GM23248 (cell line): ENCODE results near the gene NBPF3.
"Not testable (repeated sequence)": the region's sequence is repeated elsewhere in the genome, so short reads cannot be mapped to it uniquely, and the experiment has no call there.

Experiments
- EZH2 ChIP-seq: fragments of 200-600 bp; sonication (generic); IDR thresholded peaks from 2 replicates; pipeline ENCODE4 v1.6.1; 2018; ENCODE audit warnings: antibody characterized with exemption, mild to moderate bottlenecking; ENCODE audit not compliant: insufficient read depth, poor library complexity, severe bottlenecking
- EZH2phosphoT487 ChIP-seq: fragments of 200-600 bp; sonication (generic); IDR thresholded peaks from 2 replicates; pipeline ENCODE4 v1.6.1; 2018; ENCODE audit warnings: antibody characterized with exemption, moderate library complexity, mild to moderate bottlenecking, low read depth; ENCODE audit not compliant: insufficient read depth

GRCh38 chr1:21440630-21441125 lies 741 bp downstream of the NBPF3 start:
- not testable (repeated sequence) for TF ChIP-seq EZH2, EZH2phosphoT487
